Measurements from ENCODE around the gene PRKCH.

- TF ChIP-seq CTCF (IDR thresholded peaks at IDR 0.05) (no peak), POLR2A (IDR thresholded peaks at IDR 0.05) (no peak)
These were observed 63.8 kb downstream of the PRKCH start for GRCh38 chr14:61385002-61385685.
